Anterior cingulate cortex (tissue), 58 donors: Measurements from ENCODE around the gene CST4.
"Not testable (repeated sequence)": the region's sequence is repeated elsewhere in the genome, so short reads cannot be mapped to it uniquely, and the experiment has no call there.

Experiments
- DNase-seq, 58 donors: peaks; one replicate each; lab custom pipeline; 2025; lab: John Stamatoyannopoulos, UW

Gene CST4

DNA sequence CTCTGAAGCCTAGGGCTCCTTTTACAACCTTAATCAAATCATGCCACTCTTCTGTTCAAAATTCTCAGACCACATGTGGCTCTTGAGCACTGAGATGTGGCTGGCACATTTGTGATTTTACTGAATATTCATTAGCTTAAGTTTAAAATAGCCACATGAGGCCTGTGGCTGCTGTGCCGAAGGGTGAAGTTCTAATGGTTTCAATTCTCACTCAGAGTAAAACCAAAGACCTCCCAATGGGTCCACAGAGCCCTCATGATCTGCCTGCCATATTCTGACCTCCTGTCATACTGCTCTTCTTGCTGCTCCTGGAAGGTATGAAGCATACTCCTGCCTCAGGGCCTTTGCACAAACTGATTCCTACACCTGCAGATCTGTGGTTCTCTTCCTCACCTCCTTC, 43.3 kb downstream of the CST4 start:
- DNase-seq = no peak

GRCh38 chr20:23644164-23644563, 44.7 kb downstream of the CST4 start:
- DNase-seq = no peak

DNA sequence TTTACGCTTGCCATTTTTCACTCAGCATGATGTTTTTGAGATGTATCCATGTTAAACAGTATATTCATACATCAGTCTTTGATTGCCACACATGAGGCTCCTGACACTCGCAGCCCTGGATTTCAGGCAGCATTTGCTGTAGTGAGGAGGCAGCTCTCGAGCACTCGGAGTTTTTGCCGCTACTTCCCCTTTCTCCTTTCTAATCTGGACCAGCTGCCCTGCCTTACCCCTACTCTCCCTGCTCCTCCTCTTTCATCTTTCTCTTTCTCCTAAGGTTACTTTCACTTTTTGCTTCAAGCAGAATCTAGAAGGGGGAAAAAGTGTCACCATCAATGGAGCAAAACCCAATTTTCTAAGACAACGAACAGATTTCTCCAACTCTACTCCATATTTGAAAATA, 45.2 kb downstream of the CST4 start:
- DNase-seq = no peak

- DNase-seq = peak in 4 of 58 donors; percentile 18 to 46 (median 26)
These were observed 46.7 kb downstream of the CST4 start for GRCh38 chr20:23641936-23642751.

- no peak for DNase-seq
These were observed 47.9 kb downstream of the CST4 start for GRCh38 chr20:23640671-23641667.

GRCh38 chr20:23640018-23640601, 48.7 kb downstream of the CST4 start:
- DNase-seq = no peak

DNA sequence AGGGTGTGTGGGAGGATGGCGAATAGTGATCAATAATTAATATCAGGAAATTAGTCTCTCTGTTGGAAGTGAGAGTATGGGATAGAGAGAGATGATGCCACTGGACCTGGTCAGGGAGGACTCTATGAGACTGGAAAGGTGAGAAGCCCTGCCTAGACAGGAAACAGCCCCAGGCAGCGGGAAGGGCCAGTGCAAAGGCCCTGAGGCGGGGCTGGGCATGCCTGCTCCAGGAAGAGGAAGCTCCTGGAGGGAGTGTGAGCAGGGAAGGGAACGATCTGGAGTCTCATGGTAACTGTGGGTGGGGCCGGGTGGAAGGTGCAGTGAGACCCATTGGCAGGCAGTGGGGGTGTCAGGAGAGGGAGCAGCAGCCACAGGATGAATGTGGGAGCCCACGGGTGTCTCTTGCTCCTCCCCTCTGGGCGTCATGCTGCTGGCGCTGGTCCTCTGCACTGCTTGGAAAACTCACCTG, 49.3 kb downstream of the CST4 start:
- DNase-seq = no peak

DNA sequence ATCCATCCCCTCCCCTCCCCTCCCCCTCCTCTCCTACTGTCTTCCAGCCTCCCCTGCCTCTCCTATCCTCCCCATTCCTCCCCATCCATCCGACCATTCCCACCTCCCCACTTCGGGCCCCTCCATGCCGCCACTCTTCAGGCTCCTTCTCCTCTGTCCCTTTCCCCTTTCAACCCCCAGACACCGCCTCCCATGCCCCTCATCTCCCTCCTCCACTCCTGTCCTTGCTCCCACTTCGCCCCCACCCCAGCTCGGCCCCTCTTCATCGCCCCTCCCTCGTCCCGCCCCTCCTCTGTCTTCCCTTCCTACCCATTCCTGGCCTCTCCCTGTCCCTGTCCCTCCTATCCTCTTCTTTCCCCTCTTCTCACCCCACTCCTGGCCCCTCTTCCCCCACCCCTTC, 50.5 kb downstream of the CST4 start:
- no peak for DNase-seq

- DNase-seq = peak in 49 of 58 donors; percentile 30 to 88 (median 69)
These were observed 51.3 kb downstream of the CST4 start, which contains the start of gene CST3 for GRCh38 chr20:23637282-23638221. Gene CST3, minus strand, starts transcription at chr20:23637955. Its CDS starts 93 bp downstream, at chr20:23637862.

GRCh38 chr20:23636908-23637281, 51.9 kb downstream of the CST4 start:
- DNase-seq = no peak

- peak in 3 of 58 donors; percentile 26 to 40 (median 39) for DNase-seq
These were observed 52.5 kb downstream of the CST4 start for GRCh38 chr20:23636182-23636907.

- not testable (repeated sequence) for DNase-seq
These were observed 53.1 kb downstream of the CST4 start for GRCh38 chr20:23635768-23636090.
